ENCODE results near the gene SLC8B1. TPM values are rescaled to one million over a fixed set of nuclear protein-coding genes. Genes with fewer than 3 reads are reported as not detected.

Gene SLC8B1
- total RNA-seq, 4 donors from 2014 or later, result 49.5 to 112 (median 101) TPM

DNA sequence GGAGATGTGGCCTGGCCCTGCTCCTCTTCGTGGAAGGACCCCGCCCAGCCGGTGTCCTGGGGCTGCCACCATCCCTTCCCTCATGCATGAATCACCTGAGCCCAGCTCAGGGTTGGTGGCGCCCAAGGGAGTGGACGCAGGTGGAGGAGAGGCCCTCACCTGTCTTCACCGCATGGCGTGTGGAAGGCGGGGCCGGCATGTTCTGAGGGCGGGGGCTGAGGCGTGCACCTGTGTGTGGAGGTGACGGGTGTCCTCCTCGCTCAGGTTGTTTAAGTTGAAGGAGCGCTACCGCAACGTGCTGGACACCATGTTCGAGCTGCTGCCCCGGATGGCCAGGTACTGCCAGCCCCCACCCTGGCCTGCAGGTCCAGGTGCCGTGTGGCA lies 47.0 kb downstream of the SLC8B1 start:
- no peaks in the 10 kb centered on the region for H3K4me1 ChIP-seq
- no peak overlapping the region for H3K4me3 ChIP-seq
- no peak for TF ChIP-seq POLR2A (IDR thresholded peaks at IDR 0.05)
- TF ChIP-seq, protein P1, sequence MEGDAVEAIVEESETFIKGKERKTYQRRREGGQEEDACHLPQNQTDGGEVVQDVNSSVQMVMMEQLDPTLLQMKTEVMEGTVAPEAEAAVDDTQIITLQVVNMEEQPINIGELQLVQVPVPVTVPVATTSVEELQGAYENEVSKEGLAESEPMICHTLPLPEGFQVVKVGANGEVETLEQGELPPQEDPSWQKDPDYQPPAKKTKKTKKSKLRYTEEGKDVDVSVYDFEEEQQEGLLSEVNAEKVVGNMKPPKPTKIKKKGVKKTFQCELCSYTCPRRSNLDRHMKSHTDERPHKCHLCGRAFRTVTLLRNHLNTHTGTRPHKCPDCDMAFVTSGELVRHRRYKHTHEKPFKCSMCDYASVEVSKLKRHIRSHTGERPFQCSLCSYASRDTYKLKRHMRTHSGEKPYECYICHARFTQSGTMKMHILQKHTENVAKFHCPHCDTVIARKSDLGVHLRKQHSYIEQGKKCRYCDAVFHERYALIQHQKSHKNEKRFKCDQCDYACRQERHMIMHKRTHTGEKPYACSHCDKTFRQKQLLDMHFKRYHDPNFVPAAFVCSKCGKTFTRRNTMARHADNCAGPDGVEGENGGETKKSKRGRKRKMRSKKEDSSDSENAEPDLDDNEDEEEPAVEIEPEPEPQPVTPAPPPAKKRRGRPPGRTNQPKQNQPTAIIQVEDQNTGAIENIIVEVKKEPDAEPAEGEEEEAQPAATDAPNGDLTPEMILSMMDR (IDR thresholded peaks at IDR 0.05), result no peak
- no peaks in the 10 kb centered on the region for H3K9me3 ChIP-seq
- no peak for DNase-seq
- no peak overlapping the region for H3K27ac ChIP-seq
- H3K36me3 ChIP-seq, result peaks cover 0 to 100% (median 0%) of the 10 kb centered on the region in 3 donors
- no peaks in the 10 kb centered on the region for H3K27me3 ChIP-seq

DNA sequence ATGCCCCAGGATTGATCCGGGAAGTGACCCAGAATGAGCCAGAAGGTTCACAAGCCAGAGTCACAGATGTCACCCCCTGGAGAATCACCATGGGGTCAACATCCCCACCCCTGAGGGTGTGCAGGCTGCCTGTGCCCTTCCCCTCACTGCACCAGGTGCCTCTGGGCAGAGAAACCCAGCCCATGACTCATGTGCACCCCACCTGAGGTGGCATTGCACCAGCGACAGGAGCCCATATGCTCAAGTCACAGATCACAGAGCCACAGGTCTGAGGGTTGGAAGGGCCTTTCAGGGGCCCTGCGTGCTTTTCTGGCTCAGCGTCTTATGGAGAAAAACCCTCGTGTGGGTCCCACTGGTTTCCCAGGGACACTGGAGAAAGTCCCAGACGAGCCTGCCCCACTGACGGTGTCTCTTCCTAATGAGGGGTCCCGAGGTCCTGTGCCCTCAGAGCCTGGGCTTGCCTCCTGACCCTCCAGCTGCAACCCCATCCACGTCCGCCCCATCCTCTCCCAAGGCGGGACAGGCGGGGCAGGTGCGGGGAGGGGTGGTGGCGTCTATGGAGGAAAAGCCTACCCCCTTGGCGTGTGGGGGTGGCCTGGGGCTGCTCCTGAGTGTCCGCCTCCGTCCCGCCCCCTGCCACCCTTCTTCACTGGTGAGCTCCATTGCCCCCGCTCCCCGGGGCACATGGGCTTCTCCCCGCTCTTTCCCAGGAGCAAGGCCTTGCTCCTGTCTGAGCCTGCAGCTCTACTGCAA lies 47.6 kb downstream of the SLC8B1 start:
- Histone ChIP-seq H3K4me1 (no peaks in the 10 kb centered on the region), H3K36me3 (peaks cover 0 to 100% (median 0%) of the 10 kb centered on the region in 3 donors), H3K4me3 (no peak overlapping the region), H3K9me3 (no peaks in the 10 kb centered on the region), H3K27ac (no peak overlapping the region), H3K27me3 (no peaks in the 10 kb centered on the region)
- no peak for TF ChIP-seq POLR2A (IDR thresholded peaks at IDR 0.05)
- TF ChIP-seq, protein P1 (IDR thresholded peaks at IDR 0.05), result no peak
- no peak for DNase-seq

DNA sequence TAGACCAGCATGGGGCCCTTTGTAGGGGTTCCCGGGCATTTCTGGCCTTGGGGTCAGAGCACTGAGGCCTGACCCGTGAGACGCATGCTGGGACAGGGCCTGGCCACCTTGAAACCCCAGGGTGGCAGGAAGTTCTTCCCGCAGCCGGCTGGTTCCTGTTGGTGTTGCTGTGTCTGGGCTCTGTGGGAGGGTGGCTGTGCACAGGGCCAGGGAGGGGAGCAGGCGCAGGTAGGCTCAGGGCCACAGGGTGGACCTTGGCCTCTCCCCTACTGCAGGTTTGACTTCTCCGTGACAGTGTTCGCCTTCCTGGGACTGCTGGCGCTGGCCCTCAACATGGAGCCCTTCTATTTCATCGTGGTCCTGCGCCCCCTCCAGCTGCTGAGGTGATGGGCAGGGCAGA lies 48.2 kb downstream of the SLC8B1 start:
- H3K4me3 ChIP-seq, result no peak overlapping the region
- no peak for DNase-seq
- H3K36me3 ChIP-seq, result peaks cover 0 to 98% (median 0%) of the 10 kb centered on the region in 3 donors
- no peak for TF ChIP-seq POLR2A (IDR thresholded peaks at IDR 0.05)
- TF ChIP-seq, protein P1 (IDR thresholded peaks at IDR 0.05), result no peak
- no peak overlapping the region for H3K27ac ChIP-seq
- no peaks in the 10 kb centered on the region for H3K4me1 ChIP-seq
- H3K9me3 ChIP-seq, result no peaks in the 10 kb centered on the region
- no peaks in the 10 kb centered on the region for H3K27me3 ChIP-seq

DNA sequence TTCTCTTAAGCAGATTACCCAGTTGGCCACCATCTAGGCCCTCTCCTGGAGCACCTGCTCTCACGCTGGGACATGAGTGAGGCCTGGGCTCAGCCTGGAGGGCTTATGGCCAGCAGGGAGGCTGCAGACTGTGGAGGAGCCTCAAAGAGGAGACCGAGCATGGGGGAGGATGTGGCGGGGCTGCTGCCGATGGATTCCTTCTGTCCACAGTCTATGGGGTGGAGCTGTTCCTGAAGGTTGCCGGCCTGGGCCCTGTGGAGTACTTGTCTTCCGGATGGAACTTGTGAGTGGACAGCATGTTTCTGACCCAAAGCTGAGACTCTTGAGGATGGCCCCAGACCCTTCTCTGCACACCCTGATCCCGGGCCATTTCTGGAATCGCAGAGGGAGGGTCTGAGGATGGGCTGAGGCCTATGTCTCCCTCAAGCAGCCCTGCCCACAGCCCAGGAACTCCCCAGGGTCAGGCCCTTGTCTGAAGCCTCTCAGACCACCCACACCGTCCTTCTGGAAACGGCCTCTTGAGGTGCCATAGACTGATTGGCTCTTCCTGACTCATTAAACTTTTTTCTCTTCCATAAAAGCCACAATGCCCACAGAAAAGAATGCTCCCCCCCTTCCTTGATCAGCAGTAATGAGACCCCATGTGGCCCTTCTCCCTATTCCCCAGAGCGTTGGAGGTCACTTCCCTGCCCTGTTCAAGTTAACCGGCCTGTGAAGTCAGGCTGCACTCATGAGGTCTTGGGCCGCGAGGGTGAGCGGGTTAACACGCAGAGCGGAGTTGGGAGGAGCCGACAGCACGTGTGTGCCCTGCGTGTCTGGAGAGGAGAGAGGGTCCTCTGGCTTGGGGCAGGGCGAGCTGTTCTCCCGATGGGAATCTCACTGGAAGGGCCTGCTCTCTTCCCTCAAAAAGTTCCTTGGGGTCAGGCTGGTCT lies 49.0 kb downstream of the SLC8B1 start:
- Histone ChIP-seq H3K36me3 (peaks cover 0 to 97% (median 0%) of the 10 kb centered on the region in 3 donors), H3K27ac (no peak overlapping the region), H3K27me3 (no peaks in the 10 kb centered on the region), H3K9me3 (no peaks in the 10 kb centered on the region), H3K4me3 (no peak overlapping the region), H3K4me1 (no peaks in the 10 kb centered on the region)
- TF ChIP-seq POLR2A (IDR thresholded peaks at IDR 0.05), result no peak
- TF ChIP-seq, protein P1 (IDR thresholded peaks at IDR 0.05), result no peak
- DNase-seq, result no peak

DNA sequence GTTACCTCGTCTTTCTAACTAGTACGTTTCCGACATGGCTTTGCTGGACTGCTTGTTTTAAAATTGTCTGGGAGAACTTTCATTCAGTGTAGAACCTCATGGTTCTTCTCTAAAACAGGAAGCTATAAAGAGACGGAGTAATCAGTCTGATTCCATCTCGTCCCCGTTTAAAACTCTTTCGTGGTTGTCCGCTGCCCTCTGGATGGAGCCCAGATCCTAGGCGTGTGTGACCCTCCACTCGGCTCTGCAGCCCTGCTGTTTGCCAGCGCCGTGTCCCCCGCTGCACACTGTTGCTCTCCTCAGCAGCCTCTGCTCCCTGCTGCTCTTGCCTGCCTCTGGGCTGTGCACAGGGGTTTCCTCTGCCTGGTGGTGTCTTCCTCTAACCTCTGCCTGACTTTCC lies 50.2 kb downstream of the SLC8B1 start:
- H3K4me3 ChIP-seq, result no peak overlapping the region
- no peak for DNase-seq
- H3K4me1 ChIP-seq, result no peaks in the 10 kb centered on the region
- no peaks in the 10 kb centered on the region for H3K9me3 ChIP-seq
- H3K27ac ChIP-seq, result no peak overlapping the region
- peaks cover 0 to 92% (median 0%) of the 10 kb centered on the region in 3 donors for H3K36me3 ChIP-seq
- H3K27me3 ChIP-seq, result no peaks in the 10 kb centered on the region
- TF ChIP-seq, protein P1 (IDR thresholded peaks at IDR 0.05), result no peak
- no peak for TF ChIP-seq POLR2A (IDR thresholded peaks at IDR 0.05)
